Colonic mucosa (tissue), 4 donors: ENCODE measurements around the gene PDSS1. TPM values are rescaled to one million over a fixed set of nuclear protein-coding genes. Genes with fewer than 3 reads are reported as not detected.

Experiments used
- DNase-seq: peaks from one replicate; pipeline ENCODE4 v3.0.0-alpha.2; 2020
- H3K27ac ChIP-seq: fragments of 200-600 bp; one replicate; pipeline ENCODE4 v1.8.0; 2021
- H3K27me3 ChIP-seq: fragments of 200-600 bp; one replicate; pipeline ENCODE4 v1.8.0; 2021
- H3K36me3 ChIP-seq: fragments of 200-600 bp; one replicate; pipeline ENCODE4 v1.8.0; 2021
- H3K4me1 ChIP-seq: fragments of 200-600 bp; one replicate; pipeline ENCODE4 v1.8.0; 2021; ENCODE audit warnings: mild to moderate bottlenecking
- H3K4me3 ChIP-seq: fragments of 200-600 bp; one replicate; pipeline ENCODE4 v1.8.0; 2021
- H3K9ac ChIP-seq, 2 donors: one replicate each; pipeline ENCODE4 v1.7.0; 2013; ENCODE audit warnings: control low read depth in 2 of 2, low read depth in 2 of 2, low read length in 2 of 2
- H3K9me3 ChIP-seq: fragments of 200-600 bp; one replicate; pipeline ENCODE4 v1.8.0; 2021
- intact Hi-C: fragments of 100-400 bp; cut with DNase I; formaldehyde crosslinking; loops from one replicate; pipeline ENCODE4 v1.14.1; 2022
- total RNA-seq, 2 donors: library from RNA; stranded (reverse); fragmentation: NEBNext Ultra II Directional in 1 of 2; extraction: Animal tissue kit (Norgen Biotek cat#: 25700) in 1 of 2; gene quantifications; one replicate each; pipeline ENCODE4 v1.2.1, GENCODE V29; 2021
- TF ChIP-seq, protein P1 (sequence below): fragments of 200-600 bp; IDR thresholded peaks from one replicate; pipeline ENCODE4 v1.8.0; 2022; ENCODE audit warnings: antibody characterized with exemption, mild to moderate bottlenecking
- donor health status: healthy.
- donor health status: DM: no; HTN: no; CAD: no.
- donor health status: DM: no; HTN: no; CAD: no.

PDSS1 gene
- total RNA-seq, 2 donors from 2014 or later, result 20.6 to 35.5 TPM

DNA sequence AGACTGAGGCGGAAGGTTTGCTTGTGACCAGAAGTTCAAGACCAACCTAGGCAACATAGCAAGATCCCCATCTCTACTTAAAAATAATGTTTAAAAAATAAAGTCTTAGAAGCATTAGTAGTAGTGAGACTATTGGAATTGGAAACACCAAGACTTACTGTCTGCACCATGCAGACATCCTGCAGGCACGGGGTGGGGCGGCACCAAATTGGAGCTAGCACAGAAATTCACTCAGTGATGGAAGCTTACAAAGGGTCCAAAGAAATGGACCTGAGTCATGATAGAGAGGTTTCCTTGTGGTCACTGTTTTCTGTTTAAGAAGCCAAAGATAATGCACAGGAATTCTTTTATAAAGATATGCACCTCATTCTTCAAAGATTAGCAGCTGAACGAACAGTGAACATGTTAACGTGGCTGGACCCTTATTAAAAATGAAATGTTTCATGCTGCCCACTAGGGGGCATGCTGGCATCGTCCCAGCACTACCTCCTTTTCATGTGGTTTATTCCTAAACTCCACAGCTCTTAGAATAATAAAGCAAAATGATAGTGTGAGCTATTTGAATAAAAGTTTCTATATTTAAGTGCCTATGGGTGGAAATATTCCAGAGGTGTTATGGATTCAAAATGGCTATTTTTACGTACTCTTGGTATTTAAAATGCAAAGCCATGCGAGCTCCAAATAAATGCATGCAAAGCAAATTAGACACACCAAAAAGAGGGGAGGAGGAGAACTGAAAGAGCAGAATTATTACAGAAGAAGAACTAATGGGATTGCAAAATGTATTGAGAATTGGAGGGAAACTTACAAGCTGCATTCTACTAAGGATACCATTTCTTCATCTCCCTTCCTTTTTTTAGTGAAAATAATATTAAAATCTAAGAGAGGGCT, 28.6 kb downstream of the PDSS1 start:
- TF ChIP-seq, protein P1, sequence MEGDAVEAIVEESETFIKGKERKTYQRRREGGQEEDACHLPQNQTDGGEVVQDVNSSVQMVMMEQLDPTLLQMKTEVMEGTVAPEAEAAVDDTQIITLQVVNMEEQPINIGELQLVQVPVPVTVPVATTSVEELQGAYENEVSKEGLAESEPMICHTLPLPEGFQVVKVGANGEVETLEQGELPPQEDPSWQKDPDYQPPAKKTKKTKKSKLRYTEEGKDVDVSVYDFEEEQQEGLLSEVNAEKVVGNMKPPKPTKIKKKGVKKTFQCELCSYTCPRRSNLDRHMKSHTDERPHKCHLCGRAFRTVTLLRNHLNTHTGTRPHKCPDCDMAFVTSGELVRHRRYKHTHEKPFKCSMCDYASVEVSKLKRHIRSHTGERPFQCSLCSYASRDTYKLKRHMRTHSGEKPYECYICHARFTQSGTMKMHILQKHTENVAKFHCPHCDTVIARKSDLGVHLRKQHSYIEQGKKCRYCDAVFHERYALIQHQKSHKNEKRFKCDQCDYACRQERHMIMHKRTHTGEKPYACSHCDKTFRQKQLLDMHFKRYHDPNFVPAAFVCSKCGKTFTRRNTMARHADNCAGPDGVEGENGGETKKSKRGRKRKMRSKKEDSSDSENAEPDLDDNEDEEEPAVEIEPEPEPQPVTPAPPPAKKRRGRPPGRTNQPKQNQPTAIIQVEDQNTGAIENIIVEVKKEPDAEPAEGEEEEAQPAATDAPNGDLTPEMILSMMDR, result peak; percentile 81
- Histone ChIP-seq H3K4me3 (no peak overlapping the region), H3K9me3 (no peaks in the 10 kb centered on the region), H3K27ac (no peak overlapping the region), H3K36me3 (no peaks in the 10 kb centered on the region), H3K27me3 (no peaks in the 10 kb centered on the region), H3K4me1 (no peaks in the 10 kb centered on the region), H3K9ac (no peak overlapping the region)
- DNase-seq, result no peak
- intact Hi-C loops, result loop anchor here (5.0 kb wide), 2 partner anchors 131 to 156 kb away; no protein-coding TSS in a partner anchor

DNA sequence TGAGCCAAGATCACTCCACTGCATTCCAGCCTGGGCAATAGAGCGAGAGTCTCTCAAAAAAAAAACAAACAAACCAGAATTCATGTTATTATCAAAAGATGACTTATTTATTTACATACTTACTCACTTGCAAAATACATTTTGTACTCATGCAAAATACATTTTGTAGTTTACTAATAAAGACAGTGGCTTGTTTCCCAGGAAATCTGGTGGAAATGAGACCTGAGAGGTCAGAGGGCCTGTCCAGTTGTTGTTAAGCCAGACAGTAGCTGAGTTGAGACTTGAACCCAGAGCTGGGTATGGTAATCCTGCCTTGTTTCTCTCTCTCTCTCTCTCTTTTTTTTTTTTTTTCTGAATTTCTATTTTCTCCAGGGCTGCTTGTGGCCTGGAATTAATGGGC, 29.5 kb downstream of the PDSS1 start:
- intact Hi-C loops, result loop anchor here (5.0 kb wide), 2 partner anchors 130 to 155 kb away; no protein-coding TSS in a partner anchor
- H3K27ac ChIP-seq, result no peak overlapping the region
- no peaks in the 10 kb centered on the region for H3K36me3 ChIP-seq
- H3K27me3 ChIP-seq, result no peaks in the 10 kb centered on the region
- no peaks in the 10 kb centered on the region for H3K4me1 ChIP-seq
- DNase-seq, result no peak
- TF ChIP-seq, protein P1, result no peak
- no peak overlapping the region for H3K9ac ChIP-seq
- H3K4me3 ChIP-seq, result no peak overlapping the region
- no peaks in the 10 kb centered on the region for H3K9me3 ChIP-seq

DNA sequence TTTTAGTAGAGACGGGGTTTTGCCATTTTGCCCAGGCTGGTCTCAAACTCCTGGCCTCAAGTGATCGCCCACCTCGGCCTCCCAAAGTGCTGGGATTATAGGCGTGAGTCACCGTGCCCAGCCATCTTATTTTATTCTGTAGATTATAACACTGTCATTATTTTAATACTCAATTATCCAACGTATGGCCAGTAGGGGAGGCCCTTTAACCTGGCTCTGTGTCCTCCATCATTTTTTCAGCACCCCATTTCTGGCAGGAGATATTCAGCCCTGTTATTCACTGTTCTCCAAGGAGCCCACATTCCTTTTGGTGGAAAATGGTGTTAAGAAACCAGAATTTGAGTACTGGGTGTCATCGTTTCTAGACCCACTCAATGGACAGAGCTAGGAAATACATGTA, 31.5 kb downstream of the PDSS1 start:
- H3K27me3 ChIP-seq, result no peaks in the 10 kb centered on the region
- intact Hi-C loops, result loop anchor here (5.0 kb wide), 2 partner anchors 128 to 153 kb away; no protein-coding TSS in a partner anchor
- H3K9me3 ChIP-seq, result no peaks in the 10 kb centered on the region
- no peaks in the 10 kb centered on the region for H3K4me1 ChIP-seq
- no peak overlapping the region for H3K4me3 ChIP-seq
- no peak overlapping the region for H3K27ac ChIP-seq
- DNase-seq, result no peak
- TF ChIP-seq, protein P1, result no peak
- no peaks in the 10 kb centered on the region for H3K36me3 ChIP-seq
- no peak overlapping the region for H3K9ac ChIP-seq

GRCh38 chr10:26729395-26729794, 31.9 kb downstream of the PDSS1 start:
- Histone ChIP-seq H3K9me3 (no peaks in the 10 kb centered on the region), H3K4me3 (no peak overlapping the region), H3K27ac (no peak overlapping the region), H3K9ac (no peak overlapping the region), H3K4me1 (no peaks in the 10 kb centered on the region), H3K36me3 (no peaks in the 10 kb centered on the region), H3K27me3 (no peaks in the 10 kb centered on the region)
- TF ChIP-seq, protein P1, result no peak
- no peak for DNase-seq
- intact Hi-C loops, result loop anchor here (5.0 kb wide), 2 partner anchors 128 to 153 kb away; no protein-coding TSS in a partner anchor

- Histone ChIP-seq H3K9ac (no peak overlapping the region), H3K4me1 (no peaks in the 10 kb centered on the region), H3K27me3 (no peaks in the 10 kb centered on the region), H3K9me3 (no peaks in the 10 kb centered on the region), H3K36me3 (no peaks in the 10 kb centered on the region), H3K27ac (no peak overlapping the region), H3K4me3 (no peak overlapping the region)
- TF ChIP-seq, protein P1, result no peak
- intact Hi-C loops, result no loop called here
- DNase-seq, result no peak
Observed at GRCh38 chr10:26730552-26730951, 33.1 kb downstream of the PDSS1 start.
